GM21528 (cell line): ENCODE data around the gene GCNA.

ENCODE experiments used
- ATAC-seq: cut with Tn5 transposase; IDR thresholded peaks from one replicate; pipeline ENCODE4 v1.9.1; 2021; ENCODE audit warnings: mild to moderate bottlenecking, moderate library complexity; ENCODE audit not compliant: unreplicated experiment, low FRiP score

GCNA gene, protein sequence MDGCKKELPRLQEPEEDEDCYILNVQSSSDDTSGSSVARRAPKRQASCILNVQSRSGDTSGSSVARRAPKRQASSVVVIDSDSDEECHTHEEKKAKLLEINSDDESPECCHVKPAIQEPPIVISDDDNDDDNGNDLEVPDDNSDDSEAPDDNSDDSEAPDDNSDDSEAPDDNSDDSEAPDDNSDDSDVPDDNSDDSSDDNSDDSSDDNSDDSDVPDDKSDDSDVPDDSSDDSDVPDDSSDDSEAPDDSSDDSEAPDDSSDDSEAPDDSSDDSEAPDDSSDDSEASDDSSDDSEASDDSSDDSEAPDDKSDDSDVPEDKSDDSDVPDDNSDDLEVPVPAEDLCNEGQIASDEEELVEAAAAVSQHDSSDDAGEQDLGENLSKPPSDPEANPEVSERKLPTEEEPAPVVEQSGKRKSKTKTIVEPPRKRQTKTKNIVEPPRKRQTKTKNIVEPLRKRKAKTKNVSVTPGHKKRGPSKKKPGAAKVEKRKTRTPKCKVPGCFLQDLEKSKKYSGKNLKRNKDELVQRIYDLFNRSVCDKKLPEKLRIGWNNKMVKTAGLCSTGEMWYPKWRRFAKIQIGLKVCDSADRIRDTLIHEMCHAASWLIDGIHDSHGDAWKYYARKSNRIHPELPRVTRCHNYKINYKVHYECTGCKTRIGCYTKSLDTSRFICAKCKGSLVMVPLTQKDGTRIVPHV

DNA sequence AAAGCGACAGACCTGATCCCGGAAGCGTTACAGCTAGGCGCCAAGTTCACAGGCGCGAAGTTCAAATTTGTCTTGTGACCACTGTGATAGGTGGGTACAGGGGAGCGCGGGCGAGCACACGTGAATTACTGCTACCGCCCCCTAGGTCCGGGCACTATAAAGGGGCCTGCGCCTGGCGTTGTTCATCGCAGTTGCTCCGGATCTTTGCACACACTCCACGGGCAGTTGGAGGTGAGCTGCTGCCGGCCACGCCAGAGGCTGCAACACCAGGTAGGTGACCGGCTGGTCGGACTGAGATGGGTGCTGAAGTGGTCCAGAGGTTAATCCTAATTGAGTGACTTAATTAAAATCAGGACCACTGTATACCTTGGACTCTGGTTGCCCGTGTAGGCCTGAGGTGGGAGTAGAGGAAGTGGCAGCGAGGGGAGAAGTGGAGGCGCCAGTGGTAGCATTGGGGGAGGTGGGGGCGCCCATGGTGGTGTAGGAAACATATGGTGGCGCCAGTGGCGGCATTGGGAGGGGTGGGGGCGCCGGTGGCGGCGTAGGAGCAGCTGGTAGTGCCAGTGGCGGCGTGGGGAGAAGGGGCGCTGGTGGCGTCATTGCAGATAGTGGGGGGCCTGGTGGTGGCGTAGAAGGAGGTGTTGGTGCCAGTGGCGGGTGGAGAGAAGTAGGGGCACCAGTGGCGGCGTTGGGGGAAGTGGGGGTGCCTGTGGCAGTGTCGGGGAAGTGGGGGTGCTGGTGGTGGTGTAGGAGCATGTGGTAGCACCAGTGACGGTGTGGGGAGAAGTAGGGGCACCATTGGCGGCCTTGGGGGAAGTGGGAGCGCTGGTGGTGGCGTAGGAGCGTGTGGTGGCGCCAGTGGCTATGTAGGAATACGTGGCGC lies at the start of gene GCNA:
TSS of gene GCNA (plus strand) at position 185 of the 883 bp plus-strand sequence. CDS start 2,385 bp downstream, outside the sequence.
- no peak for ATAC-seq

DNA sequence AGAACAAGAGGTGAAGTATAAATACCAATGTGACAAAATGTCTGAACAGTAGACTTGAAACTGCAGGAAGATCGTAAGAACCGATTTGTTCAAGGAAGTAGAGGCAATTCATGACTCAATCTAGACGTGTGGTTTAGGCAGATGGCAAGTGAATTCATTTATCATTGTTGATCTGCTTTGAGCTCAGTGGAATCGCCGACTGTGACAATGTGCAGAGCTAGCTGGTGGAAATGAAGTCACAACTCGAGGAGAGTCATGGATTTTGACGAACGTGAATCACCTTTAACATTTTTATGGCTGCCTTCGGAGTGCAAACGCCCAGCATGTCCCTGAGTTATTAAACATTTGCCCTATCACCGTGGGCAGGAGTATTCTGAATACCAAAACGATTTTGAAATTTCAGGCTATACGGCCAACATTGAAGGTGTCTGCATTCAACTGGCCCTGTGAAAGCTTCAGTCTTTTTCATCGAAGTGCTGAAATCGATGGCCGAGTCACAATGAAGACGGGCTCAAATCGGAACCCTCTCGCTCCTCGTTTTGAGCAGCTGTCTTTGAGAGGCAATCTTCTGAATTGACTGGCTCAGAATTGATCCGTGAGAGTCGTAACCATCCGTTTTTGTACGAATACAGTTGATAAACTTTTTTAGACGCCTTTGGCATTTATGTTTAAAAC lies 46.0 kb upstream of the GCNA start:
- peak; percentile 25 for ATAC-seq

DNA sequence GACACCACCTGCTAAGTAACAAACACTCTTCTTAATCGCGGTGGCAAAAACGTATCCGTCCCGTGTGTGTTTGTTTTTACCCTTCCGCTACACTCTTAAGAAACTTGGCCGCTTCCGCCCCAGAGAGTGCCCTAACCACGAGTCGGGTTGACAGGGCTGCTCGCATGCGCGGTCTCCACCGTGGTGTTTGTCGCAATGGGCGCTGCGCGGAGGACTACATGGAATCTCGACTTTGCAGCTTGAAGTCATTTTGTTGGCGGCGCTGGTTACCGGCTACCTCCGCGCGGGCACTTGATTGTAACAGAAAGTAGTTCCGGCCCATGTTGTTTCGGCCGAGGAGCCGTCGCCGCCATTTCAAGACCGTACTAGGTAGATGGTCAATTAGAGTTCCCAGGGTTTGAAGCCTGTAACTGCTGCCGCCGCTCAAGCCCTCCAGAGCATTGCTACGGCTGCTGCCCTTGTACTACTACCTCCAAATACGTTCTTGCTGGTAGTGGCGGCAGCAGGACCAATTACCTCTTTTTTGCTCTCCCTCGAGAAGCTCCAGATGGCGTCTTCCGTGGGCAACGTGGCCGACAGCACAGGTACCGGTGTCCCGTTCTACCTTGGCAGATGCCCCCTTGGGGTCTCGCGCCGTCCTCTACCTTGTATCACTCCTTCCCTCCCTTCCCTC lies 45.3 kb upstream of the GCNA start, which contains the start of gene OGT:
TSS of gene OGT (plus strand) at position 352 of the 673 bp plus-strand sequence. CDS start at position 548, 196 bp downstream.
- ATAC-seq = peak; percentile 80

DNA sequence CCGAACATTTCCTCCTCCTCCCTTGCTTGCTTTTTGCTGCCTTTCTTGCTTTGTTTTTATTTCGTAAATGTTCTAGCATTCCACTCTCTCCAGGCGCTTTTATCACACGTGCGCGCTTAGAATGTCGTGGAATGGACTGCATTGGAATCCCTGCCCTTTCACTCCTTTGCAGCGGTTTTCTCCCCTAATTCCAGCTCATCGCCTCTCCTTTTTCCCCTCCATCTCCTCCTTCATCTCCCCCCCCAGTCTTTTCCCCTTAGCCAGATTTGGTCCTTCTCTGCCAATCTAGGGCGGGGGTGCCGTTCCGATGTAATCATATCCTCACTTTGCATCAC lies 44.8 kb upstream of the GCNA start:
- no peak for ATAC-seq

DNA sequence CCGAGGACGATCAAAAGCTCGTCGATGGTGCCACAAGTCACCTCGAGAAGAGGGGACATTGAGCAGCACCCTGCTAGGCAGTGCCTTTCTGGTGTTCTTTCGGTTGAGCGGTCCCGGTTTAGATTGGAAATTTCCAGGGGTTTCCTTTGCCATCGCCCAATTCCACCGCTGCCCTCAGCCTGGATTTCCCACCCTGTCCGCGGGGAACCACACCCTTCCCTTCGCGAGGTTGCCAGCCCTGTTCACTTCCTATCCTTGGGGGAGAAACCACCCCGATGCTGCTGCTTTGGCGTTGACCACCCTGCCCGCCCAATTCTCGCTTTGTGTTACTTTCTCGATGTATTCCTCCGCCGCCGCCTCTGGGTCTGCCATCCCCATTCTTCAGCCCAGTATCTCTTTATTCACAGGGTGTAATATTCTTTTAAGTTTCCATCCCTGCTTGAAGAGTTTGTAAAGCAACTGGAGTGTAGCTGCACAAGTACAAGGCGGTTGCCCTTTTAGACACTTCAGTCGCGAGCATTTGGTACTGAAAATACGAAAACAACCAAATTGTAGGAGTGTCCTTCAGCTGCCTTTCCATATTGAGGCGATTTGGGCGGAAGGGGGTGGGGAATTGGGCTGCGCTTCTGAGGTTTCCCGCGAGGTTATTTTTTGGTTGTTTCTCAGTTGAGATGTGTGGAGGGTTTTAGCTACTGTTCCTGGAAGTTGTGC lies 44.2 kb upstream of the GCNA start:
- ATAC-seq = no peak

DNA sequence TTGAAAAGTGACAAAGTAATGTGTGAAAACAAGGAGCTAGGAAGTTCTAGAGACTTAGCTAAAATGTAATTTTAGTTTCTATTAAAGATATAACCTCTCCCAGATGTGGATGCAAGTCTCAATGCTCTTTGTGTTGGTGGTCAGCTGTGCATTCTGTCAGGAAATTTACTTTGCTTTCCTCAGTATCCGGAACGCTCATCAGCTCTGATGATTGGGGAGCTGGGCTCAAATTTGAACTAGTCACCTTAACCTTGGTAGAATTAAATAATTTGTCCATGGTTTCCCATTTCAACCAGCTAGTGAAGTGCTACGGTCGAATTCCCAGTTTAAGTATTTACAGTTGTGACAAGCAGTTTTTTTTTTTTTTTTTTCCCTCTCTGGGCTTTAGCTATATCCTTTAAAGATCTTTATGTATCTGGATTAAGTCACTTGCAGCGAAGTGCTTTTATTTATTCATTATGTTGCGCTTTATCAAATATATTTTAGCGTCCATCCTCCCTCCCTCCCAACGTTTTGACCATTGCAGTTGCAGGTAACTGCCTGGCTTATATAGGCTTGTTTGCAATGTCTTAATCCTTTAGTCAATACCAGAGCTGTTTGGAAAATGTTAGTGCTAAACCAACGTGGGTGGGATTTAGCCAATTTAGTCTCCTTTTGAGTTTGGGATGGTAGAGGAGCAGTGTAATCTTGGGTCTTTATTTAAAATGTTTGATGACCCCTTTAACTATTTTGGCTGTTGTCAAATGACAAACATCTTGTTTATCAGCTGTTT lies 43.3 kb upstream of the GCNA start:
- no peak for ATAC-seq

DNA sequence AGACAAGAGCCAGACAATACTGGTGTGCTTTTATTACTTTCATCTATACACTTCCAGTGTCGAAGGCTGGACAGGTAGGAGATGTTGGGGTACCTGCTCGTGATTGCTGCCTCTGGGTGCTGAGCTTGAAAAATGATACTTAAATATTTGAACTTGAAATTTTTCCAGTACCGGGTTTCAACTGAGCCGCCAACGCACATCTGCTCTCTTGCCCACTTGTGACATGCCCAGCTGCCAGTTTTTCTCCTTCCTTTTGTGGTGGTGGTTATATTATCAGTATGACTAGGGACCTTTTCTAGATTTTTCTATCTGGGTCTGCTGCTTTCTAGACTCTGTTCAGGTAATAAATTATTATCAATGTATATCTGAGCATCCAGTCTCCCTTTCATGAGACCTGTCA lies 42.0 kb upstream of the GCNA start:
- no peak for ATAC-seq

DNA sequence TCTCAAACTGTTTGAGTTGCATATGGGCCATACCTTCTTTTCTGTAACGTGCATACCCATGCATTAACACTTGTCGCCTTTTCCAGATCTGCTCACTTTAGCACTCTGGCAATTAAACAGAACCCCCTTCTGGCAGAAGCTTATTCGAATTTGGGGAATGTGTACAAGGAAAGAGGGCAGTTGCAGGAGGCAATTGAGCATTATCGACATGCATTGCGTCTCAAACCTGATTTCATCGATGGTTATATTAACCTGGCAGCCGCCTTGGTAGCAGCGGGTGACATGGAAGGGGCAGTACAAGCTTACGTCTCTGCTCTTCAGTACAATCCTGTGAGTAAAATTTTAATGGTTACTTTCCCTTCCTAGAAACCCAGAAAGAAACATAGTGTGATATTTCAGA lies 40.5 kb upstream of the GCNA start:
- no peak for ATAC-seq

DNA sequence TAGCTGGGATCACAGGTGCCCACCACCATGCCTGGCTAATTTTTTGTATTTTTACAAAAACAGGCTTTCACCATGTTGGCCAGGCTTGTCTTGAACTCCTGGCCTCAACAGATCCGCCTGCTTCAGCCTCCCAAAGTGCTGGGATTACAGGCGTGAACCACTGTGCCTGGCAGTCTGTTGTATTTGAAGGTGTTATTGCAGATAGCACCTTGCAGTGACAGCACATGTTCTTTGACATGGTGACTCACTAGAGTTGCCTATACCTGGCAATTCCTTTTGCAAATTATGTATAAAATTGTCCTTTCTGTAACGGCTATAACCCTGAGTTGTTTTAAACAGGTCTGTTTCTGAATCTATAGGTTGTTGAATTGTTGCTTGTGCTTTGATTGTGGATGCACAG lies 37.4 kb upstream of the GCNA start:
- ATAC-seq = no peak

DNA sequence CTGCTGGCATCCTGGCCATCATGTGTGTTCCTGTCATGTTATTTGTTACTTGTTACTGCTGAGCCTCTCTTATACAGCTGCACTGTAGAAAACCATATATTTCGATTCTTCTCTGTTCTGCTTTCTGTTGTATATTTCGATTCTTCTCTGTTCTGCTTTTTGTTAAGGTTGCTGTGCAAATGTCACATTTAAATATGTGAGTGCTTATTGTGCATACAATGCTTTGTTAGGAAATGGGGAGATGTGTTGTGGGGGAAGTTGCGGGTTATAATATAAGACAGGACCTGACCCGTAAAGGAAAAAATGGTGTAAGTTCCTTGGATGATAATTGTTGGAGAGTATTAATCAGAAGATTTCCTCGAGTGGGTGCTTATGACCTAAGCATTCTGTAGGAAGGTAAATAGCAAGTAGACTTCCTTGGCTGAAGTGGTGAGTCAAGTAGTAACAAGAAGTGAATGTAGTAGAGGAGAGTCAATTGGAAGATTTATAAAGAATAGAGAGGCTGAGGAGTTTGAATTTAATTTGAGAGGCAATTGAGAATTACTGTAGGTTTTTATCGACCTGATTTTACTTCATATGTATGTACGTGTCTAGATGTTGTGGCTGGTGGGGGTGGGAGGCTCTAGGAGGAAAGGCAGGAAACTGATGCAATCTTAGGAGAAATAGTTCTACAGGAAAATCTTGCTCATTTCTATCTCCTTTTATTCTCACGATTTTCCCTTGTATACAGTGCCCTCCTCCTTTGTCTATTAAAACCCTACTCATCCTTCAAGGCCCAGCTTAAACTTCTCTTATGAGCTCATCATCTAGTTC lies 36.8 kb upstream of the GCNA start:
- ATAC-seq = no peak

DNA sequence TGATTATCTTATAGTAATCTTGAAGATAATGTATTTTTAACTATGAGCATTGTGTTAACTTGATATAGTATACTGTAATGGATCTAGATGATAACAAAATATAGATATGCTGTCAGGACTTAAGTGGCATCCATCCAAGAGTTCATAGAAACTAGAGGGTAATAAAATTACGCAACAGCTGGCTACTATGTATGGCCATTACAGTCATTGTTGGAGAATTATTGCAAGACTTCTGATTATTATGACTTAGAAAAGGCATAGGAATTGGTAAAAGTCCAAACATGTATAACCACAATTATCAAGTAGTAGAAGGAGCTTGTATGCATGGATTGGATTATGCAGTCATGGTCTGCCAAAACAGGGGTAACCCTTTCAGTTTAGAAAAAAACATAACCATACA lies 35.8 kb upstream of the GCNA start:
- ATAC-seq = no peak

DNA sequence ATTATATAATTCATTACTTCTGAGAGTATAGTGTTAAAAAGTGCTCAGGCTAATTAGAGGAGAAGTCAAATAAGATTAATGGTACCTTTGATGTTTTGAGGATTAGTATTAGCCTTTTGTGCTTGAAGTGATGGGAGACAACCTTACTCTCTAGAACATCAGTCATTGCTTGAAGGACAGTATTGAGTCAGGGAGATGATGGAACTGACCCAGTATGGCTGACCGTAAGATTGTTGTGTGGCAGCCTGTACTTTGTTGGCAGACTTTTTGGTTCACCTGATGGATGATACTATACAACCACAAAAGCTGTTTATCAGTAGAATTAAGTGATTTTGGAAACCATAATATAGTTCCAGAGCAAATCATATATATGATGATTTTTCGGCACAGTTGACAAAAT lies 35.4 kb upstream of the GCNA start:
- ATAC-seq = no peak

DNA sequence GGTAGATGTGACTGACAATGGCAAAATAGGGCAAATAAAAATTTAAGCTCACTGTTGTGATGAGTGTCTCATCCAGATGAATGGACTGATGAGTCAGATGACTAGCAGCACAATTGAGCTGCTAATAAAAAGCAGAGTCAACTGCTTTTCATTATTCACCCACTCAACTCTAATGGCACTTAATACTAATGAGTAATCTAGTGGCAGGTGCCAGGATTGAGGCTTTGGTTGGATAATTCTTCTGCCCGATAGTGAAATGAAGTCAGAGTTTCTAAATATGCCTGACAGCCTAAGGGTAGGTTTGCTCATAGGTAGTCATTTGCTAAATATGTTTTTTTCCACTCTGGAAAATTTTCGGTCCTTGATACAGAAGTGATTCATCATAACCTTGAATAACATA lies 34.9 kb upstream of the GCNA start:
- ATAC-seq = no peak

DNA sequence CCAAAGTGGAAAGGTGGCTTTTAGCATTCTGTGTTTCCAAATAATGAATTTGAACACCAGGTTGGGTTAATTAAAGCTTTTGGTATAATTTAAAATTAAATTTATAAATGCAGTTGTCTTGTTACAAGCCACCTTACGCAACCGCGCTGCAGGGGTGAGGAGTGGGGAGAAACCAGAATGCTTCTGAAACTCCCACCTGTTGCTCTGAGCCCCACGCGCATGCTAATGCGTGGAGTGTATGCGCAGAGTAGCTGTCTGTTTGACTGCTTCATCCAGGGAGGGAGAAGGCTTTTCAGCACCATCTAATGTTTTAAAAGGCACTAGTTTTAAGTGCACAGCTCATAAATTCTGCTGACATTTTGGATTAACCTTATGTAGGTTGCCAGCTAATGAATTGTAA lies 32.9 kb upstream of the GCNA start:
- ATAC-seq = no peak

DNA sequence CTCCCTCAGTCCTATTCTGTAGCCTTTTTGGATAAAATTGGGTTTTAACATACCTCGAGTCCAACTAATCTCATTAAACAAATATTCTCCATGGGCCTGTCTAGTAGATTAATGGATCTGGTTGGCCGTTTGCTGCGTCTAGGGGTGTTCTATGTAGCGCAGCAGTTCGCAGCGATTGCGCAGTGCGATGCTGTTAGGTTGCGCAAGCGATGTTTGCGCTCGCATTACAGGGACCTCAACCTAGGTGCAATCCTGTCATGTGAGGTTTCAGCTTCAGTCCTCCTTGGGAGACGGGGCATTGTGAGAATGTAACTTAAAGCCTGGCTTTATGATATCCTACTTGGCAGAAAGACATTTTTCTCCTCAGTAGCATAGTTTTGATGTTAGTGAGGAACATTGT lies 31.4 kb upstream of the GCNA start:
- no peak for ATAC-seq

DNA sequence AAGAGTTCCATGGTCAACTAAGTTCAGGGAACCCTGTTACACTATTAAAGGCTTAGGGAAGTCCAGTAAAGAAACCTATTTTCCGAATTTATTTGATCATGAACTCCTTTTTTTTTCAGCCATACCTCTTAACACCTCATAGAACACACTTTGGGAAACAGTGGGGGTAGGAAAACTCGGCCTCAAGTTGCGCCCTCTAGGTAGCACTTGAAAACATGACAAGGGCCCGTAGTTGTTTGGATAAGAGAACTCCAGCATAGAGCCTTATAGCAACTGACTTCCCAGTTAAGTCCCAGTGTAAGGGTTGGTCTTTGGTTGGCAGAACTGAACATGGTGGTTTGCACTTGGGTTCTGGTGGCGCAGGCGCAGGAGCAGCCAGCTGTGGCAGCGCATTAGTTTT lies 30.9 kb upstream of the GCNA start:
- no peak for ATAC-seq

DNA sequence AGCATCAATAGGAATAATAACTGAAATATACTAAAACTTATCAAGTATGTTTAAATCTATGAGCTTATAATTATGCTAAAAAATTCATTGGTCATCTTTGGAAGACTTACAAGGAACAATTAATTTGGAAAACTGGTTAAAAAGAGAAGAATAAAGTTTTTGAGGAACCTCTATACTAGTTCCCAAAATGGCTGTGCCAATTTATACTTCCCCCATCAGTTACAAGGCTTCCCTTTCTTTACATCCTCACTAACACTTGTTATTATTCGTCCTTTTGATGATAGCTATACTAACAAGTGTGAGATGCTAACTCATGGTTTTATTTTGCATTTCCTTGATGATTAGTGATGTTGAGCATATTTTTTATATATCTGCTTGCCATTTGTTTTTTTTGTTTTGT lies 28.3 kb upstream of the GCNA start:
- ATAC-seq = no peak

DNA sequence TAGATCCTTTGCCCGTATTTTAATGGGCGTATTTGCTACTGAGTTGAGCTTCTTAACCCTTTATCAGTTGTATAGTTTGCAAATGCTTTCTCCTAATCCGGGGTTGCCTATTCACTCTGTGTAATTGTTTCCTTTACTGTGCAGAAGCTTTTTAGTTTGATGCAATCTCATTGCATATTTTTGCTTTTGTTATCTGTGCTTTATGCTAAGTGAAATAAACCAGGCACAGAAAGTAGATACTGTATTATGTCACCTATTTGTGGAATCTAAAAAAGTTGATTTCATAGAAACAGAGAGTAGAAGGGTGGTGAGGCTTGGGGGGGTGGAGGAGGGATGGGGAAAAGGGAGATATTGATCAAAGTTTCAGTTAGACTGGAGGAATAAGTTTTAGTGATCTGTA lies 27.7 kb upstream of the GCNA start:
- ATAC-seq = no peak
